Measurements from ENCODE around the gene ZC3H12A. TPM values are rescaled to one million over a fixed set of nuclear protein-coding genes. Genes with fewer than 3 reads are reported as not detected.
"Not testable (repeated sequence)": the region's sequence is repeated elsewhere in the genome, so short reads cannot be mapped to it uniquely, and the experiment has no call there.

ZC3H12A gene
- total and polyA plus RNA-seq, 9 donors, result 1.4 to 86.6 (median 6.8) TPM

DNA sequence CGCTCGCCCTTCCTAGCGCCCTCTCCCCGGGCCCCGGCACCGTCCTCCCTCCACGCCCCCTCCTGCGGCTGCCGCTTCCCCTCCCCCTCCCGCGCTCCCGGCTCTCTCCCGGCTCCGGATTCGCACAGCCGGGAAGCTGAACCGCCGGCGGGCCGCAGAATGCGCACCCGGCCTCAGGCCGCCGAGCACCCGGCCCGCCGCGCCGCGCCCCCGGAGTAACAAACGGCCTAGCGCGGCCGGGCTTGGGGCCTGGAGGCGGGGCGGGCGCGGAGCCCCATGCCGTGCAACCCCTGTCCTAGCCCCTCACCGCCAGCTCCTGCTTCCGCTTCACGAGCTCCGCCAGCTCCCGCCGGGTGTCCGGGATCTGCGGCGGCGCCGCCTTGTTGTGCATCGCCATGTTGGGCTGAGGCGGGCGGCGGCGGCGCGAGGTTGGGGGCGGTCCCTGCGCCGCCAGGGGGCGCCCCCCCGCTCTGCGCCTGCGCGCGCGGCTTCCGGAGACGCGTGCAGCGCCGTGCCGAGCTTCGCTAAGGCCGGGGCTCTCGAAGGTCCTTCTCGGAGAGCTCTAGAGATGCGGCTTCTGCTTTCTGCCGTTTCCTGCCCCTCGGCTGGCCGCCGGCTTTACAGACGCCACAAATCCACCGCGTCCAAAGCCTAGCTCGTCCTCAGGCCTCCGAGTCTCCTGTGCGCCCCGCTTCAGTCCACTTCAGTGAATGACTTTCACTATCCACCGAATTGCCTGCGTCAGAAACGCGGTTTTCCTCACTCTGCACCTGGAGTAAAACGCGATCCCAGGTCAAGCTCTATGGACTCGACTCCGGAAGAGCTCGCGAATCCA is 40.2 kb downstream of the ZC3H12A start, which contains the start of gene MEAF6:
MEAF6 (minus strand) TSS at position 417 of the 835 bp plus-strand sequence; CDS start at position 397, 20 bp downstream.
- TF ChIP-seq, protein P1, sequence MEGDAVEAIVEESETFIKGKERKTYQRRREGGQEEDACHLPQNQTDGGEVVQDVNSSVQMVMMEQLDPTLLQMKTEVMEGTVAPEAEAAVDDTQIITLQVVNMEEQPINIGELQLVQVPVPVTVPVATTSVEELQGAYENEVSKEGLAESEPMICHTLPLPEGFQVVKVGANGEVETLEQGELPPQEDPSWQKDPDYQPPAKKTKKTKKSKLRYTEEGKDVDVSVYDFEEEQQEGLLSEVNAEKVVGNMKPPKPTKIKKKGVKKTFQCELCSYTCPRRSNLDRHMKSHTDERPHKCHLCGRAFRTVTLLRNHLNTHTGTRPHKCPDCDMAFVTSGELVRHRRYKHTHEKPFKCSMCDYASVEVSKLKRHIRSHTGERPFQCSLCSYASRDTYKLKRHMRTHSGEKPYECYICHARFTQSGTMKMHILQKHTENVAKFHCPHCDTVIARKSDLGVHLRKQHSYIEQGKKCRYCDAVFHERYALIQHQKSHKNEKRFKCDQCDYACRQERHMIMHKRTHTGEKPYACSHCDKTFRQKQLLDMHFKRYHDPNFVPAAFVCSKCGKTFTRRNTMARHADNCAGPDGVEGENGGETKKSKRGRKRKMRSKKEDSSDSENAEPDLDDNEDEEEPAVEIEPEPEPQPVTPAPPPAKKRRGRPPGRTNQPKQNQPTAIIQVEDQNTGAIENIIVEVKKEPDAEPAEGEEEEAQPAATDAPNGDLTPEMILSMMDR (IDR thresholded peaks at IDR 0.05), result peak; percentile 32 to 85 (median 84)
- TF ChIP-seq POLR2A (IDR thresholded peaks at IDR 0.05) (peak; percentile 73), EP300 (IDR thresholded peaks at IDR 0.05) (no peak)
- Histone ChIP-seq H3K4me3 (peak within 1 kb of the TSS; percentile 62), H3K4me1 (ENCODE audit: insufficient read depth) (peaks cover 10% of the 10 kb centered on the region), H3K27ac (peak within 1 kb of the TSS; percentile 70 to 83), H3K27me3 (no peaks in the 10 kb centered on the region), H3K9me3 (no peaks in the 10 kb centered on the region), H3K36me3 (no peaks in the 10 kb centered on the region)
- intact Hi-C loops (cut with DNase I), result no loop called here
- WGBS, 3 donors, result 1% methylated on average over 26 to 100 of the region's 100 CpGs
- peak; percentile 77 to 88 (median 84) for DNase-seq

DNA sequence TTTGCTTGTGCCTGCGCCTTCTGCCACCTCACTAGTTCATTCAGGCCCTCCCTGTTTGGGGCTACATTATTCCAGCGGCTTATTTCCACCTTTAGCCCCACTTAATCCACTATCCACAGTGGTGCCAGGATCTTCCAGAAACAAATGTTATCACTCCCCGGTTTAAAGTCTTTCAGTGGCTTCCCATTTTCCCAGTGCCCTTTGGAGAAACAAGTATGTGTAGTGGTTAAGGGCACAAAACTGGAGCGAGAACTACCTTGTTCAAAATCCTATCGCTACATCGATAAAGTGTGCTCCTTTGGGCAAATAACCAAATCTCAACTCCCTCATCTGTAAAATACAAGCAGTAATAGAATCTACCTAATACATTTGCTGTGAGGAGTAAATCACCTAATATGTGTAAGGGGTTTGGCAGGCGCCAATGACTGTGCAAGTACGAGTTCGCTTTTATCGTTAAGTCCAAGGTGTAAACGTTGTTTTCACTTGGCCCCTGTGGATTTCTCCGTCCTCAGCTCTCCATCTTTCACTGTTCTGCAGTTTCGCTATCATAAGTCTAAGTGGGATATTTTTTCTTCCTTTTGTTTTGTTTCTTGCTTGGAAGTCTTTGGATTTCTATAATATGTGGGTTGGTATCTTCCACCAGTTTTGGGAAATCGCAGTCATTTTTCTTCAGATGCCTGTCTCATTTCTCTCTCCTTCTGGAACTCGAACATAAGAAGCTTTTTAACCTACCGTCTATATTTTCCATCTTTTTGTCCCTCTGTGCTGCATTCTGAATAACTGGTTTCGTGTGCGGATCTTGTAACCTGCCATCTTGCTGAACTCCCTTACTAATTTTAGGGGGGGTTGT is 41.0 kb downstream of the ZC3H12A start:
- no peak for DNase-seq
- intact Hi-C loops (cut with DNase I), result no loop called here
- no peaks in the 10 kb centered on the region for H3K27me3 ChIP-seq
- no peaks in the 10 kb centered on the region for H3K9me3 ChIP-seq
- H3K4me1 ChIP-seq (ENCODE audit: insufficient read depth), result peaks cover 10% of the 10 kb centered on the region
- H3K27ac ChIP-seq, result peak overlapping the region; percentile 70 to 83
- WGBS, 3 donors, result 48 to 63% (median 56%) methylated on average over 18 of the region's 18 CpGs
- H3K4me3 ChIP-seq, result peak overlapping the region; percentile 62
- no peaks in the 10 kb centered on the region for H3K36me3 ChIP-seq
- no peak for TF ChIP-seq EP300 (IDR thresholded peaks at IDR 0.05)
- TF ChIP-seq, protein P1 (IDR thresholded peaks at IDR 0.05), result no peak
- no peak for TF ChIP-seq POLR2A (IDR thresholded peaks at IDR 0.05)

DNA sequence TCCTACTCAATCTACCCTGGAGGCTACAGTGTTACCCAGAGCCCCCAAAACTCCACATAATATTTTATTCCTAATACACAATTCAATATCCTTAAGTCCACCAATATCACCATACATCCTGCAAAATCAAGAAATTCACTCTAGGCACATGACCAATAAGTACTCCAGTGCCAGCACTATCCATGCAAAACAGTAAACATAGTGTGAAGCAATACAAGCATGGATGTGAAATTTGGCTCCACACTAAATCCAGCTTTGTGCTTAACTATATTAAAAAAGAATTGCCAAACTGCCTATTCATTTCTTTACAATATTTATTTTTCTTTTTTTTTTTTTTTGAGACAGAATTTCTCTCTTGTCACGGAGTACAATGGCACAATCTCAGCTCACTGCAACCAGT is 43.2 kb downstream of the ZC3H12A start:
- 74 to 84% (median 83%) methylated on average over 1 of the region's 1 CpG for WGBS, 3 donors

DNA sequence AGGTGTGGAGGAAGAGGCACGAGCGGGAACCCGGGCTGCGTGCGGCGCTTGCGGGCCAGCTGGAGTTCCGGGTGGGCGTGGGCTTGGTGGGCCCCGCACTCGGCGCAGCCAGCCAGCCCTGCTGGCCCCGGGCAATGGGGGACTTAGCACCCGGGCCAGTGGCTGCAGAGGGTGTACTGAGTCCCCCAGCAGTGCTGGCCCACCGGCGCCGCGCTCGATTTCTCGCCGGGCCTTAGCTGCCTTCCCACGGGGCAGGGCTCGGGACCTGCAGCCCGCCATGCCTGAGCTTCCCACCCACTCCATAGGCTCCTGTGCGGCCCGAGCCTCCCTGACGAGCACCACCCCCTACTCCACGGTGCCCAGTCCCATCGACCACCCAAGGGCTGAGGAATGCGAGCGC is 43.9 kb downstream of the ZC3H12A start:
- H3K27me3 ChIP-seq; H3K36me3 ChIP-seq; H3K4me3 ChIP-seq; DNase-seq; intact Hi-C loops (cut with DNase I); H3K9me3 ChIP-seq; H3K4me1 ChIP-seq (ENCODE audit: insufficient read depth); H3K27ac ChIP-seq: not testable (repeated sequence)
- WGBS, 3 donors, result 88 to 93% (median 92%) methylated on average over 12 to 28 of the region's 31 CpGs

More for the DNA sequence above, 43.2 kb downstream of the ZC3H12A start:
- H3K4me3 ChIP-seq, result no peak overlapping the region
- H3K4me1 ChIP-seq (ENCODE audit: insufficient read depth), result peaks cover 10% of the 10 kb centered on the region
- no peaks in the 10 kb centered on the region for H3K27me3 ChIP-seq
- no peak for DNase-seq
- H3K9me3 ChIP-seq, result no peaks in the 10 kb centered on the region
- intact Hi-C loops (cut with DNase I), result no loop called here
- H3K36me3 ChIP-seq, result no peaks in the 10 kb centered on the region
- H3K27ac ChIP-seq, result no peak overlapping the region
- TF ChIP-seq EP300 (IDR thresholded peaks at IDR 0.05) (no peak), POLR2A (IDR thresholded peaks at IDR 0.05) (no peak)
- TF ChIP-seq, protein P1 (IDR thresholded peaks at IDR 0.05), result no peak

DNA sequence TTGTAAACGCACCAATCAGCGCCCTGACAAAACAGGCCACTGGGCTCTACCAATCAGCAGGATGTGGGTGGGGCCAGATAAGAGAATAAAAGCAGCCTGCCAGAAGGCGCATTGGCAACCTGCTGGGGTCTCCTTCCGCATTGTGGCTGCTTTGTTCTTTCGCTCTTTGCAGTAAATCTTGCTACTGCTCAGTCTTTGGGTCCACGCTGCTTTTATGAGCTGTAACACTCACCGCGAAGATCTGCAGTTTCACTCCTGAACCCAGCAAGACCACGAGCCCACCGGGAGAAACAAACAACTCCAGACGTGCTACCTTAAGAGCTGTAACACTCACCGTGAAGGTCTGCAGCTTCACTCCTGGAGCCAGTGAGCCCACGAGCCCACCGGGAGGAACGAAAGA is 44.5 kb downstream of the ZC3H12A start:
- DNase-seq; H3K9me3 ChIP-seq; H3K27ac ChIP-seq; H3K27me3 ChIP-seq; intact Hi-C loops (cut with DNase I); H3K4me1 ChIP-seq (ENCODE audit: insufficient read depth); H3K36me3 ChIP-seq; H3K4me3 ChIP-seq: not testable (repeated sequence)
- WGBS, 3 donors, result 61 to 72% (median 71%) methylated on average over 15 of the region's 15 CpGs

Measured in ovary (tissue), 9 donors.